ENCODE results near the gene ALDH1B1.

The ALDH1B1 gene

DNA sequence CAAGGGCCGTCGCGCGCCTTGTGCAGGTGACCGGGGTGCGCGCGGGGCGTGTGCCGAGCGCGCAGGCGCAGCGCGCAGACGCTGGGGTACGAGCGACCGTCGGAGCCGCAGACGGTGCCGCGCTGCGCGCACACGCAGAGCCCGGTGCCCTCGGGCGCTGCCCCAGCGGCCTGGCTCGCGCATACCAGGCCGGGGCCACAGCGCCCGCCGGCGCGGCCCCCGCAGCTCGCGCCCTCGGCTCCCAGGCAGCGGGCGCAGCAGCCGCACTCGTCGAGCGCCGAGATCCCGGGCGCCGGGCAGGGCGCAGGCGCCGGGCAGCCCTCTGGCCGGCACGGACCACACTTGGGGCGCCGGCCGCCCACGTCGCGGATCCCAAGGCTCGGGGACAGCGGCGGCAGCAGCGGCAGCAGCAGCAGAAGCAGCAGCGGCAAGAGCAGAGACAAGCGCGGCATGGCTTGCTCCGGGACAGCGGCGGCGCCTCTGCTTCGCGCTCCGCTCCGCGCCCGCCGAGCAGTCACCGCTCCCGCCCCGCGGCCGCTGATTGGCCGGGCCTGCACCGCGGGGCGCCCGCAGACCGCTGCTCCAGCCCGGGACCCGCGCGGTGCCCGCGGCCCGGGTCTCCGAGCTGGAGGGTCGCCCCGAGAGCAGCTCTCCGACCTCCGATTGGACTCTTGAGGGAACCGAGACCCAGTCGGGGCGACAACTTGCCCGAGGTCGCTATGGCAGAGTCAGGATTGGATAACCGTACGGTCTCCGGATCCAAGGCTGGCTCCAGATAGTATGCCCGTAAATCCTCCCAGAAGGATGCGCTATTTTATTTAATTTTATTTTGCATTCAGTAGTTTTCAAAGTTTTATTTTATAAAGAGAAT lies 31.7 kb downstream of the ALDH1B1 start, which contains the start of gene IGFBPL1:
Gene IGFBPL1, minus strand, starts transcription at position 482 of the 871 bp plus-strand sequence. Its CDS starts 30 bp downstream, at position 452.
- no peak within 1 kb of the TSS for H3K4me3 Mint-ChIP-seq
- peaks cover 3% of the 10 kb centered on the region for H3K4me1 Mint-ChIP-seq
- DNase-seq (ENCODE audit: low spot score in 2 of 2) (no peak), ATAC-seq (ENCODE audit: low read depth) (no peak)
- no peaks in the 10 kb centered on the region for H3K36me3 Mint-ChIP-seq
- H3K27me3 Mint-ChIP-seq = peaks cover 27% of the 10 kb centered on the region
- H3K27ac Mint-ChIP-seq = no peak within 1 kb of the TSS
- H3K9me3 Mint-ChIP-seq = no peaks in the 10 kb centered on the region

DNA sequence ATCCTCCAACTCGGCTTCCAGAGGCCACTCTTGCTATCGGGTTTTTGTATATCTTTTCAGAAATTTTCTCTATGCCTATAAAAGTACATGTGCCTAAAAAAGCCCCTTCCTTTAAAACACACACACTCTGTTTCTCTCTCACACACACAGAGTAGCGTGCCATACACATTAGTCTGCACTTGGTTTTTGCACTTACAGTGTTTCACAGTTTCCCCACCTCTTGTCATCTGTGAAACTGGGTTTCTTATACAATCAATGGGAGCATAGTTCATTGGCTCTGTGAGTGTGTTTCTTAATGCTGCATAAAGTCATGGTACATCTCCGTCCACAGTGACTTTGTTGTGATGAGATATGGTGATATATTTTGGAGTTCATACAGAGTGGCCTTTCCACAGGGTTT lies 32.4 kb downstream of the ALDH1B1 start:
- Mint-ChIP-seq H3K4me1 (peaks cover 3% of the 10 kb centered on the region), H3K4me3 (no peak overlapping the region), H3K9me3 (no peaks in the 10 kb centered on the region), H3K27ac (no peak overlapping the region), H3K27me3 (peaks cover 27% of the 10 kb centered on the region), H3K36me3 (no peaks in the 10 kb centered on the region)
- no peak for ATAC-seq (ENCODE audit: low read depth)
- DNase-seq (ENCODE audit: low spot score in 2 of 2) = no peak

DNA sequence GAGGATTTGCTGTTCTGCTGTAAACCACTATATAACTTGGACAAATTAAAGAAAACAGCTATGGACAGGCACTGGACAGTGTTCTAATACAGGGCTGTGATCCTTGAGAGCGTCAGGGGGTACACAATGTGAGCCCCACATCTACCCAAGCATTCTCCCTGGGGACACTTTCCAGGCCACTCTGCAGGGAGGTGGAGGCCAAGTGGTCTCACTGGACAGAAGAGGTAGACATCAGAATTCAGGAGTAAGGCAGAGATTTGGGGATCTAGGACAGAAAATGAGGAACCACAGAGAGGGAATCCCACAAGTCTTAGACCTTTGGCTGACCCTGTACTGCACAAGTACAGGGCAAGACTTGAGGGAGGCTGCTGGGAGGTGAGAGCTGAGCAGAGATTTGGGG lies 35.6 kb downstream of the ALDH1B1 start:
- DNase-seq (ENCODE audit: low spot score in 2 of 2) (no peak), ATAC-seq (ENCODE audit: low read depth) (no peak)
- Mint-ChIP-seq H3K4me1 (peaks cover 3% of the 10 kb centered on the region), H3K27ac (no peak overlapping the region), H3K36me3 (no peaks in the 10 kb centered on the region), H3K4me3 (no peak overlapping the region), H3K27me3 (peaks cover 30% of the 10 kb centered on the region), H3K9me3 (no peaks in the 10 kb centered on the region)

DNA sequence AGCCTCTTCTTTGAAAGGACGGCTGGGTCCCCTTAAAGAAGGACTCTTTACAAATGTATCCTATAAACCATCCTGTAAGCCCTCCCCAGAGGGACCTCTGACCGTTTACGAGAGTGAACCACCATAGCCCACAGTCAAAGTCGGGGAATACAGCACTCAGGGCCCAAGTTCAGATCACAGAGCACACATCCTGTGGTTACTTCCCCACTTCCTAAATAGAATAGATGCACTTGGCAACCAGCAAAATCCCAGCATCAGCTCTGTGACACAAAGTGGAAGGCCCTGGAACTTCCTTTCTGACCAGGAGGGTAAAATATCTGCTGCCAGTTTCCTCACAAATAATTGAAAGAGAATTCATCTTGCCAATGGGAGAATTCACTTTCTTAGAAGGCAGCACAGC lies 38.6 kb downstream of the ALDH1B1 start:
- H3K4me3 Mint-ChIP-seq = no peak overlapping the region

DNA sequence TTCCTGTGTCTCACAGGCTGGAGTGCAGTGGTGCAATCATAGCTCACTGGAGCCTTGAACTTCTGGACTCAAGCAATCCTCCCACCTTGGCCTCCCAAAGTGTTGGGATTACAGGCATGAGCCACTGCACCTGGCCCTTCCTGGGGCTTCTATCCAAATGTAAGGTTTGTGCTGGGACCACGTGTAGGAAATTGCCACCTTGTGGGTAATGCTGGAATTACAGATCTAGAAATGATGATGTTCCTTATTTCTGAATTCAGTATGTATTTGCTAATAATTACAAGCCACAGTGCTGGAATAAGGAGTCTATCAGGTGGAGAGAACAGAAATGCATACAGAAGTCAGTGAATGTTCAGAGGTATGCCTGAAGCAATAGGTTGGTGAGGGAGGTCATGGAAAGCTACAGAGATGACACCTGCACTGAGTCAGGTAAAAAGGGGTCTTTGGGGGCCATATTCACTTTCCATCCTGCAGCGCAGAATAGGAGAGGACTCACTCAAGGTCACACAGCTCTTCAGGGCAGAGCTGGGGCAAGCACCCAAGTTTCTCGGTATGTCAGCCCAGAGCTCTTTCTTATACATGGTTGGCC lies 40.5 kb downstream of the ALDH1B1 start:
- H3K4me3 Mint-ChIP-seq = no peak overlapping the region
- DNase-seq (ENCODE audit: low spot score in 2 of 2) = peak in 1 of 2 donors; percentile 4
- no peaks in the 10 kb centered on the region for H3K36me3 Mint-ChIP-seq
- no peaks in the 10 kb centered on the region for H3K4me1 Mint-ChIP-seq
- no peak for ATAC-seq (ENCODE audit: low read depth)
- H3K27ac Mint-ChIP-seq = no peak overlapping the region
- peaks cover 19% of the 10 kb centered on the region for H3K27me3 Mint-ChIP-seq
- H3K9me3 Mint-ChIP-seq = no peaks in the 10 kb centered on the region

More for the DNA sequence above, 38.6 kb downstream of the ALDH1B1 start:
- ATAC-seq (ENCODE audit: low read depth) (no peak), DNase-seq (ENCODE audit: low spot score in 2 of 2) (no peak)
- Mint-ChIP-seq H3K9me3 (no peaks in the 10 kb centered on the region), H3K27ac (no peak overlapping the region), H3K36me3 (no peaks in the 10 kb centered on the region), H3K4me1 (no peaks in the 10 kb centered on the region), H3K27me3 (peaks cover 25% of the 10 kb centered on the region)

GRCh38 chr9:38434365-38434764 lies 41.9 kb downstream of the ALDH1B1 start:
- no peaks in the 10 kb centered on the region for H3K4me1 Mint-ChIP-seq
- H3K9me3 Mint-ChIP-seq = no peaks in the 10 kb centered on the region
- no peak for ATAC-seq (ENCODE audit: low read depth)
- H3K4me3 Mint-ChIP-seq = no peak overlapping the region
- no peak for DNase-seq (ENCODE audit: low spot score in 2 of 2)
- H3K27me3 Mint-ChIP-seq = peaks cover 24% of the 10 kb centered on the region
- H3K36me3 Mint-ChIP-seq = no peaks in the 10 kb centered on the region
- no peak overlapping the region for H3K27ac Mint-ChIP-seq

- H3K27ac Mint-ChIP-seq = no peak overlapping the region
- no peak for DNase-seq (ENCODE audit: low spot score in 2 of 2)
These were observed 42.4 kb downstream of the ALDH1B1 start for GRCh38 chr9:38434853-38435252.

GRCh38 chr9:38435521-38435920 lies 43.0 kb downstream of the ALDH1B1 start:
- Mint-ChIP-seq H3K27me3 (peaks cover 25% of the 10 kb centered on the region), H3K27ac (no peak overlapping the region), H3K4me1 (peaks cover 4% of the 10 kb centered on the region), H3K4me3 (no peak overlapping the region), H3K36me3 (no peaks in the 10 kb centered on the region), H3K9me3 (no peaks in the 10 kb centered on the region)
- ATAC-seq (ENCODE audit: low read depth) = no peak
- DNase-seq (ENCODE audit: low spot score in 2 of 2) = no peak

More at GRCh38 chr9:38434853-38435252, 42.4 kb downstream of the ALDH1B1 start:
- Mint-ChIP-seq H3K36me3 (no peaks in the 10 kb centered on the region), H3K9me3 (no peaks in the 10 kb centered on the region), H3K4me3 (no peak overlapping the region), H3K27me3 (peaks cover 24% of the 10 kb centered on the region), H3K4me1 (no peaks in the 10 kb centered on the region)
- ATAC-seq (ENCODE audit: low read depth) = no peak

- Mint-ChIP-seq H3K36me3 (no peaks in the 10 kb centered on the region), H3K4me1 (peaks cover 4% of the 10 kb centered on the region), H3K4me3 (no peak overlapping the region), H3K27me3 (peaks cover 26% of the 10 kb centered on the region), H3K27ac (no peak overlapping the region), H3K9me3 (no peaks in the 10 kb centered on the region)
- ATAC-seq (ENCODE audit: low read depth) (no peak), DNase-seq (ENCODE audit: low spot score in 2 of 2) (no peak)
These were observed 44.2 kb downstream of the ALDH1B1 start for GRCh38 chr9:38436708-38437107.

DNA sequence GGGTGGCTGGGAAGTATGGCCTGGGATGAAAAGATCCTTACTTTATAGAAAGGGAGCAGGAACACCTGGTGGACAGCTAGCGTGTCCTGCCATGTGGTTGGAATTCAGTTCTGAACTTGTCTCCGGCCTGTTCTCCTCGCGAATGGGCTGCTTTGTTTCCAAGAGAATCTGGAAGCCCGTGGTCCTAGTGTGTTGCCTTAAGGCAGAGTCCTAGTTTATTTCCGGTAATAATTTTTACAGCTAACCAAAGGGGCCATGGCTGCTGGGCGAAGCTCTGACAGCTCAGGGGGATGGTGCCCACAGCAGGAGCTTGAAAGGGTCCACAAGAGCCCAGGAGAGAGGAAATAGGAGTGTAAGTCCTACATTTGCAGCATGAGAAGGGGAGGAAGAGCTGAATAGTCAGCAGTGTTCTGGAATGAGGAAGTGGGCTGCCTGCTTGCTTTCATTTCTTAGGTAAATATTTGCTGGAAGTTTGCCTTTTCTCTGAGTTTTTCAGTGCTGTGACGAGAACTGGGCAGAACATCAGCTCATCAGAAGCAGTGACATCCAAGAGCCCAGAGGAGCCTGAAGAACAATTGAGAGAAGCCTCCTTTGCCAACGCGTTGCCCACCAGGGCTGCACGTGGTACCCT lies 44.8 kb downstream of the ALDH1B1 start:
- Mint-ChIP-seq H3K4me1 (peaks cover 4% of the 10 kb centered on the region), H3K36me3 (no peaks in the 10 kb centered on the region), H3K27me3 (peaks cover 26% of the 10 kb centered on the region), H3K4me3 (no peak overlapping the region), H3K27ac (no peak overlapping the region), H3K9me3 (no peaks in the 10 kb centered on the region)
- no peak for ATAC-seq (ENCODE audit: low read depth)
- DNase-seq (ENCODE audit: low spot score in 2 of 2) = no peak

GRCh38 chr9:38439291-38439915 lies 46.9 kb downstream of the ALDH1B1 start:
- Mint-ChIP-seq H3K27me3 (peaks cover 24% of the 10 kb centered on the region), H3K36me3 (no peaks in the 10 kb centered on the region), H3K4me1 (peaks cover 4% of the 10 kb centered on the region), H3K27ac (no peak overlapping the region), H3K9me3 (no peaks in the 10 kb centered on the region), H3K4me3 (no peak overlapping the region)
- DNase-seq (ENCODE audit: low spot score in 2 of 2) (no peak), ATAC-seq (ENCODE audit: low read depth) (no peak)

GRCh38 chr9:38439916-38440301 lies 47.4 kb downstream of the ALDH1B1 start:
- H3K27ac Mint-ChIP-seq = no peak overlapping the region
- H3K9me3 Mint-ChIP-seq = no peaks in the 10 kb centered on the region
- H3K4me1 Mint-ChIP-seq = peaks cover 4% of the 10 kb centered on the region
- ATAC-seq (ENCODE audit: low read depth) (no peak), DNase-seq (ENCODE audit: low spot score in 2 of 2) (no peak)
- H3K36me3 Mint-ChIP-seq = no peaks in the 10 kb centered on the region
- peaks cover 25% of the 10 kb centered on the region for H3K27me3 Mint-ChIP-seq
- no peak overlapping the region for H3K4me3 Mint-ChIP-seq

DNA sequence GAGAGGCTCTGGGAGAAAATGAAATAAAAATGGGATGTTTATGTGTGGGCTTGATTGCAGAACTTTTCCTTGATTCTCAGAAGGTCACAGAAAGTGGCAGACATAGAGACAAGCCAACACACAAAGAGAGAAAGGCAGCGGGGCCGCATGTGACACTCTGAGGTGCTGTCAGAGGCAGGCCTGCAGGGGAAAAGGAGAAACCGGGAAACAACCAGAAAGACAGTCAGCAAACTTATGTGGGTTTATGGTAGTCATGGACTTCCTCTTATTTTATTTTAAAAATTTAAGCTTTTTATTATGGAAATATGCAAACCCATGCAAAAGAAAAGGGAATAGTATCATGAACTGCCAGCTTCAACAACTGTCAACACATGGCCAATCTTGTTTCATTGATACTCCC lies 48.0 kb downstream of the ALDH1B1 start:
- H3K27me3 Mint-ChIP-seq = peaks cover 25% of the 10 kb centered on the region
- no peak overlapping the region for H3K4me3 Mint-ChIP-seq
- H3K27ac Mint-ChIP-seq = no peak overlapping the region
- peaks cover 8% of the 10 kb centered on the region for H3K4me1 Mint-ChIP-seq
- H3K9me3 Mint-ChIP-seq = no peaks in the 10 kb centered on the region
- ATAC-seq (ENCODE audit: low read depth) (no peak), DNase-seq (ENCODE audit: low spot score in 2 of 2) (no peak)
- no peaks in the 10 kb centered on the region for H3K36me3 Mint-ChIP-seq
